Measurements from ENCODE around the gene TAF1A.

GRCh38 chr1:222582099-222582774 lies 7.5 kb downstream of the TAF1A start:
- no peak for TF ChIP-seq POLR2A (IDR thresholded peaks at IDR 0.05)
- TF ChIP-seq CTCF (IDR thresholded peaks at IDR 0.05), result no peak

Measured in Peyer's patch (tissue), 4 donors.